Loucy (cell line): Measurements from ENCODE around the gene DNAJB13.

Experiments used
- CTCF ChIP-seq: fragments of 200-600 bp; sonication (generic); conservative IDR thresholded peaks from 2 replicates; pipeline ENCODE4 v1.5.1; 2014; ENCODE audit warnings: mild to moderate bottlenecking, antibody characterized with exemption, low read length
- EZH2phosphoT487 ChIP-seq: fragments of 200-600 bp; IDR thresholded peaks from 2 replicates; pipeline ENCODE4 v1.6.1; 2018; ENCODE audit warnings: antibody characterized with exemption, mild to moderate bottlenecking, moderate library complexity, borderline replicate concordance

- TF ChIP-seq CTCF (no peak), EZH2phosphoT487 (no peak)
Observed at GRCh38 chr11:73988227-73988626, 37.4 kb downstream of the DNAJB13 start.
